Stimulated activated naive B cell treated with anti-CD40 and anti-IgM and Interleukin-4, amounts not matched to agents 10 μg/mL and 1 μg/mL and 100 μg/mL, for 72 hours (primary cell): Measurements from ENCODE around the gene TPX2.
A peak's percentile ranks its signal among the peaks of the same experiment; 100 is the strongest.

Source experiments
- ATAC-seq, 2 donors: fragments of 150-1000 bp; cut with Tn5 transposase; replicated peaks; 2 replicates each; pipeline ENCODE4 v1.10.0; 2021; ENCODE audit warnings: moderate library complexity in 1 of 2
- DNase-seq: peaks from one replicate; pipeline ENCODE4 v3.0.0; 2021
- H3K27ac Mint-ChIP-seq: one replicate; pipeline ENCODE4 v1.8.0; 2022; ENCODE audit warnings: mild to moderate bottlenecking, mixed read lengths
- H3K27me3 Mint-ChIP-seq, 2 donors: one replicate each; pipeline ENCODE4 v1.8.0; 2022; ENCODE audit warnings: mixed read lengths in 2 of 2
- H3K36me3 Mint-ChIP-seq, 2 donors: one replicate each; pipeline ENCODE4 v1.8.0; 2022; ENCODE audit warnings: mixed read lengths in 2 of 2, mild to moderate bottlenecking in 1 of 2
- H3K4me1 Mint-ChIP-seq, 2 donors: one replicate each; pipeline ENCODE4 v1.8.0; 2022; ENCODE audit warnings: mixed read lengths in 2 of 2, mild to moderate bottlenecking in 1 of 2
- H3K4me3 Mint-ChIP-seq, 2 donors: one replicate each; pipeline ENCODE4 v1.8.0; 2022; ENCODE audit warnings: mild to moderate bottlenecking in 2 of 2, mixed read lengths in 2 of 2, moderate library complexity in 1 of 2
- H3K9me3 Mint-ChIP-seq, 2 donors: one replicate each; pipeline ENCODE4 v1.8.0; 2022; ENCODE audit warnings: mixed read lengths in 2 of 2, mild to moderate bottlenecking in 1 of 2

TPX2 gene

DNA sequence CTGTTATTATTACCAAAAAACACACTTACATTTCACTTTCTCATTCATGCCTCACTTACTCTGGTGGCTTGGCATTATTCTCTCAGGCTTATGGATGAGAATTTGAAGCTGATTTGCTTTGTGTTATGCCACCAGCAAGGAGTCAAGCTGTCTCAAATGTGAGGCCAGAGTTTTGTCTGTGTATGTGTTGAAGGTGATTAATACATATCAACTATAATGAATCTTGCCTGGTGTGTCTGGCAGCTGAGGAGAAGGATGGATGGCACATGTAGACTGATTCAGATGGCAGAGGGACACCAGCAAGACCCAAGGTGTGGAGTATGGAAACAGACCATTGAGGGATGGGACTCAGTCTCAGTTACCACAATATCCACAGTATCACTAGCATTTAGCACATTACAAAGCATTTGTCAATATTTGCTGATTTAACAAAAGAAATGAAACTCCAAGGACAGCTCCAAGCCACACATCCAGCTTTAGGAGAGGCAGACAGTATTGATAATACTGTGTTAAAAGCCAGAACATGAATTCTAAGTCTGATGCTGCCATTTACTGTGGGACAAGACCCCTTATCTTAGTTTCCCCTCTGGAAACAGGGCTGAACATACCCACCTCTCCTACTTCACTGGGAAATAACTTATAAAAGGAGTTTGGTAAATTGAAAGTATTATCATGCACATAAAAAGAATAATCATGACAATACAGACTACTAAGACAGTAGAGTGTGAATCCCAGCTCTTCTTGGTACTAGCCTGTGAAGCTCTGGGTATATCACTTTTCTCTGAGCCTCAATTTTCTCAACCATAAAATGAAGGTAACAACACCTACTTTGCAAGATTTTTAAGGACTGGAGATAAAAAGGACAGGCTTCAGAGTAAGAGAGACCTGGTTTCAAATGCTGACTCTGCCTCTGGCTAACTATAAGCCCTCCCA, 27.6 kb upstream of the TPX2 start:
- peaks cover 65 to 80% of the 10 kb centered on the region in 2 donors for H3K36me3 Mint-ChIP-seq
- no peaks in the 10 kb centered on the region for H3K9me3 Mint-ChIP-seq
- DNase-seq (no peak), ATAC-seq (no peak)
- peak overlapping the region in 1 of 2 donors; percentile 44 for H3K4me3 Mint-ChIP-seq
- H3K4me1 Mint-ChIP-seq: peaks cover 62 to 96% of the 10 kb centered on the region in 2 donors
- no peaks in the 10 kb centered on the region for H3K27me3 Mint-ChIP-seq
- peak overlapping the region; percentile 65 for H3K27ac Mint-ChIP-seq

DNA sequence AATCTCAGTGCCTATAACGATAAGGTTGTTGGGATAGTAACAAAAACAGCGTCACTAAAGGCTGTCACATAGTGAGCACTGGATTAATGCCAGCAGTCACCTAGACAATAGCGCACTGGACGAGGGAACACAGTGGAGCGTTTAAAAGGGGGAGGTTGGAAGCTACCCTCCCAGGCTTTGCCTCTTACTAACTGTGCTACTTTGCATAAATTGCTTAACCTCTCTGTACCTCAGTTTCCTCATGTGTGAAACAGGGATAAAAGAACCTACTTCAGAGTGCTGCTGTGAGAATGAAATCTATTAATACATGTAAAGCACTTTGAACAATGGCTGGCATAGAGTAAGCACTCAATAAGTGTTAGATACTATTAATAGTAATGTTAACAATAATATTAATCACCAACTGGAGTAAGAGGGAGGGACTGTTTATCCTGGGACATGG, 27.0 kb upstream of the TPX2 start:
- no peak overlapping the region for H3K4me3 Mint-ChIP-seq
- peaks cover 65 to 81% of the 10 kb centered on the region in 2 donors for H3K36me3 Mint-ChIP-seq
- no peaks in the 10 kb centered on the region for H3K27me3 Mint-ChIP-seq
- ATAC-seq (no peak), DNase-seq (no peak)
- peak overlapping the region; percentile 31 for H3K27ac Mint-ChIP-seq
- H3K9me3 Mint-ChIP-seq: no peaks in the 10 kb centered on the region
- H3K4me1 Mint-ChIP-seq: peaks cover 64 to 96% of the 10 kb centered on the region in 2 donors

DNA sequence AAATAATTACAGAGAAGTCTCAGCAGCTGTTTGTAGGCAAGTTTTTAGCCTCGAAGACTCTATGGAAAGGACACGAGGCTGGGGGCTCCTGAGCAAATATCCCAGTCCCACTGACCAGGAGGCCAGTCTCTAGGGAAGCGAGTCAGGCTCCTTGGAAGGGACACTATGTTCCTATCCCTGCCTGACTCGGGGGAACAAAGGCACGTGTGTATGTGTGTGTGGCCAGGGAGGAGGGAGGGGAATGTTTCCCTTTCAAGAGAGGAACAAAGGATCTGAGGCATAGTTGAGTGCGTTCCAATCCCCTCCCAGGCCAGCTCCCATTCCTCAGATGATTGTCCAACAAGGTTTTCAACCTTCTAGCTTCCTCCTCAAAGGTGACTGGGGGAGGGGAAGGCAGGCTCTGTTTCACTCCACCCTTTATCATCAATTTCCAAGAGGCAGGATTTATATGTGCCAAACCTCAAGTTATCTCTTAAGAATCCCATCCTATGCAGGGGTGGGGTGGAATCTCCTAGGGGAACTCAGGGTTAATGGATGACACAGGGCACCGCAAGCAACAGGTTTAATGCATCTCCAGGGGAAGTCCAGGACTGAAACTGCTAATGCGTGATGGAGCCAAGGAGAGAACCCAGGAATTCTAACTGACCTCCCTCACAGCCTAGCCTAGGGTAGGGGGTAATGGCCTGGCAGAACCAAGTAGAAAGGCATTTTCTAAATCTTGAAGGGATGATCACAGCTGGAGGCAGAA, 26.4 kb upstream of the TPX2 start:
- Mint-ChIP-seq H3K9me3 (no peaks in the 10 kb centered on the region), H3K27me3 (no peaks in the 10 kb centered on the region), H3K27ac (peak overlapping the region; percentile 56), H3K4me1 (peaks cover 64 to 96% of the 10 kb centered on the region in 2 donors), H3K4me3 (peak overlapping the region; percentile 62 to 75), H3K36me3 (peaks cover 62 to 81% of the 10 kb centered on the region in 2 donors)
- no peak for ATAC-seq
- no peak for DNase-seq

DNA sequence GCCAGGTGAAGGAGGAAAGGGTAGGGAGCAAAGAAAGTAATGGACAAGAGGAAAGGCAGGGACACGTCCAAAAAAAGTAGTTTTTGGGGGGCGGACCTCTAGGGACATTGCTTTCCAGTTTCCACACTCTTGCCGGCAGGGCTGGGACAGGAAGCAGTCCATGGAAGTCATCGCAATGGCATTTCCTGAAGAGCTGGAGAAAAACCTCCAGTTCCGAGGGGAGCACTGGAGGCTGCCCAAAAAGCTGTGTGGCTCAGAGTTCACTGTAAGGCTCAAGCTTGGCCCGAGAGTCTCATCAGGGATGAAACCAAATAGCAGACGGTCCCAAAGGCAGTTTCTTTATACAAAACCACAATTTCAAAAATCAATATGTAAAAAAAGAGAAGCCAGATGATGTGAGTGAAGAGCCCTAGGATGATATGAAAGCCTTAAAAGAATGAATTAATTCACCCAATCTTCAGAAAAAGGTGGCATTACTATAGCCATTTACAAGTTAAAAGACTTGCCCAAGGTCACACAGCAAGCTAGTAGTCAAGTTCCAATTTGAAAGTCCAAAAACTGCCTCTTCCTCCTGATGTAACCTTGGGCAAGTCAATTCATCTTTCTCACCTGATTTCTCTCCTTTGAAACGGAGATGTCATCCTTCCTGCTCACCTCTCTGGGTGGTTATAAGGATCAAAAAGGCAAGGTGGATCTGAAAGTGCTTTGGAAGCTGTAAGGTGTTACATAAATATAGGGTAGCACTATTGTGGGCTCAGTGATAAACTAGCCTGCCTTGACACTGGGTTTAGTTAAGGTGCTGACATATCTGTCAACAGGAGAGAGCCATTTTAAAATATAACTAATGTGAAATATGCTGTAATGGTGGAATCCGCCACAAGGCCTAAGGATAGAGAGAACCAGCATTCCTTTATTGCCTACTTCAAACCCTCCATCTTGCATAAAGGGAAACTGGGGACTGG, 25.5 kb upstream of the TPX2 start:
- DNase-seq: no peak
- H3K4me1 Mint-ChIP-seq: peaks cover 60 to 94% of the 10 kb centered on the region in 2 donors
- H3K9me3 Mint-ChIP-seq: no peaks in the 10 kb centered on the region
- peaks cover 64 to 82% of the 10 kb centered on the region in 2 donors for H3K36me3 Mint-ChIP-seq
- peak overlapping the region; percentile 75 to 97 for H3K4me3 Mint-ChIP-seq
- peak overlapping the region; percentile 48 for H3K27ac Mint-ChIP-seq
- H3K27me3 Mint-ChIP-seq: no peaks in the 10 kb centered on the region
- ATAC-seq: no peak

DNA sequence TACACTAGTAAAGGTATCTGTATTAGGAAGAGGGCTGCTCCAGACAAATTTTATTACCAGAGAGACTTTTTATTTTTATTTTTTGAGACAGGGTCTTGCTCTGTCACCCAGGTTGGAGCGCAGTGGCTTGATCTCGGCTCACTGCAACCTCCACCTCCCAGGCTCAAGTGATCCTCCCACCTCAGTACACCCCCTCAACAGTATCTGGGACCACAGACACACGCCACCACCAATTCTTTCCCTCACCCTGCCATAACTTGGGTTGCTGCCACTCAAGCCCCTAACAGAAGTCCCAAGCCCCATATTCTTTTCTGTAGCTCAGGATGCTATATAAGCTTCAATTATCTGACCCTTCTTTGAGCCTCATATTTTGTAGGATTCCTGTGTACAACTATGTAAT, 23.3 kb upstream of the TPX2 start:
- Mint-ChIP-seq H3K4me1 (peaks cover 49 to 85% of the 10 kb centered on the region in 2 donors), H3K27me3 (no peaks in the 10 kb centered on the region), H3K9me3 (no peaks in the 10 kb centered on the region), H3K27ac (peak overlapping the region; percentile 98), H3K4me3 (peak overlapping the region; percentile 91 to 97), H3K36me3 (peaks cover 74 to 90% of the 10 kb centered on the region in 2 donors)
- DNase-seq: no peak
- ATAC-seq: no peak

DNA sequence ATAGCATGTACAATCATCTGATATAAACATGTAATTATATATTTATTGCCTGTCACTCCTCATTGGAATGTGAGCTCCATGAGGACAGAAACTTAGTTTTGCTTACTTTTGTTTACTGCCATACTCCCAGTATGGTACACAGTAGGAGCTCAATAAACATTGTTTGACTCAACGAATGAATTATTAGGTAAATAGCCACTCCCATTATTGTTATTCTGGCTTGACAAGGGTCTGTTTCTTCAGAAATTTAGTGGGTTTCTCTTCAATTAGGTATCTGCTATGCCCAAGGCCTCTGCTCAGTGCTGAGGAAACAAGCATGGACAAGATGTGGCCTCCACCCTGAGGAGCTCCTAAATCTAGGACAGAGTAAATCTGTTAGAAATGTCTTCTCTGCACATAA, 22.7 kb upstream of the TPX2 start:
- H3K36me3 Mint-ChIP-seq: peaks cover 77 to 90% of the 10 kb centered on the region in 2 donors
- peak overlapping the region; percentile 91 to 97 for H3K4me3 Mint-ChIP-seq

DNA sequence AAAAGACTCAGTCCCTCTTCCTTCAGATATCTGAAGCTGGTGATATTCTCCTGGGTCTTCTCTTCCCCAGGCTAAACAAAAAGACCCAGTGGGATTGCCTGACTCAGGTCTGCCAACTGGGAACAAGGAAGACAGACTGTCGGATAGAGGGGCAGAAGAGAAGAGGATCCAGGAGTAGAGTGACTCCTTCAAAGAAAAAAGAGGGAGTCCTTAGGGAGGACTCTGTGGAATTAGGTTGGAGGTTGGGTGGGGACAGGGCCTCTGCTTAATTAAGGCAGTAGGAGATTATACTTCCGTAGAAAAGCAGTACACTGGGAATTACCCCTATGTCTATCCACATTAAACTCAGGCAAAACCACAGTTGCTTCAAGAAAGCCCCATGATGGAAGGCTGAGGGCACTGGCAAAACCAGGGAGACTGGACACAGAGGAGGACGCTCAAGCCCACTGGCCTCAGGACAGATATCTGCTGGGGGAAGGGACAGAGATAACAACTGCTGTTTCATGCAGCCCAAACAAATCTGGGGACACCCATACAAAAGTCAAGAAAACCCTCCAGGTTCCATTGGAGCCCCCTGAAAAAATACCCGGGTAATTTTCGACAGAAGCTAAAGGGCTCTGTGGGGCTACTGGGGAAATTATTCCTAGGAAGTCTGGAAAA, 22.1 kb upstream of the TPX2 start:
- H3K9me3 Mint-ChIP-seq: no peaks in the 10 kb centered on the region
- H3K4me1 Mint-ChIP-seq: peaks cover 44 to 73% of the 10 kb centered on the region in 2 donors
- H3K27me3 Mint-ChIP-seq: no peaks in the 10 kb centered on the region
- DNase-seq (no peak), ATAC-seq (peak; percentile 55 to 61)
- peak overlapping the region; percentile 91 to 97 for H3K4me3 Mint-ChIP-seq
- H3K27ac Mint-ChIP-seq: peak overlapping the region; percentile 98
- H3K36me3 Mint-ChIP-seq: peaks cover 83 to 92% of the 10 kb centered on the region in 2 donors

More for the DNA sequence above, 22.7 kb upstream of the TPX2 start:
- Mint-ChIP-seq H3K27ac (peak overlapping the region; percentile 98), H3K4me1 (peaks cover 44 to 79% of the 10 kb centered on the region in 2 donors), H3K9me3 (no peaks in the 10 kb centered on the region), H3K27me3 (no peaks in the 10 kb centered on the region)
- DNase-seq (no peak), ATAC-seq (no peak)

DNA sequence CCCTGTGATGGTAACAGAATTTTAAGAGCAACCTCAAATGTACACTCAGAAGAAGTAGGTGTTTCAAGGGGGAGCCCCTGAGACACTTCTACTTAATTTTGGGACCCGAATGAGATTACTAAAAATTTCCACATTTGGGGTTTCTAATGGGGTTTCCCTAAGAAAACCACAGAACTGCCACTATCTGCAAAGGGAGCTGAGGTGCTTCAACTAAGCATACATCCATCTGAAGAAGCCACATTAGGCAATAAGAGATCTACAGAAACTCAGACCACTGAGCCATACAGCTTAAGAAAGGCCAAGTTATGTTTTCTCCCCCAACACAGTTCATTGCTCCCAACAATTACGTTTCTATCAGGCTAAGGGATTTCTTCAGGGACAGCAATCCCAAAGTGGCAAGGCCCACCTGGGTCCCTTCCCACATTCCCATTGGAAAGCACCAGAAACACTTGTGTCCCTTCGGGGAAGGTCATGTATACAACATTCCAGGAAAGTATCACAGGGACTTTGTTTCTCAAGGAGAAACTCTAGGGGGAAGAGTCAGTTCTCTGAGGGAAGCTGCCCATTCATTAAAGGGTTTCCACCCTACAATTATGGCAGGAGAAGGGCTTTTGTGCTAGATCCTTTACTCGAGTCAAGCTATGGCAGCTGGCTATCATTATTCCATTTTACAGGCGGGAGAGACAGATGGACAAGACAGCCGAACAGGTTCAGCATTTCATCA, 21.4 kb upstream of the TPX2 start:
- H3K27ac Mint-ChIP-seq: peak overlapping the region; percentile 98
- H3K4me3 Mint-ChIP-seq: peak overlapping the region; percentile 91 to 97
- H3K4me1 Mint-ChIP-seq: peaks cover 41 to 68% of the 10 kb centered on the region in 2 donors
- no peaks in the 10 kb centered on the region for H3K27me3 Mint-ChIP-seq
- peaks cover 86 to 93% of the 10 kb centered on the region in 2 donors for H3K36me3 Mint-ChIP-seq
- no peaks in the 10 kb centered on the region for H3K9me3 Mint-ChIP-seq
- ATAC-seq (peak; percentile 85 to 86), DNase-seq (peak; percentile 60)

DNA sequence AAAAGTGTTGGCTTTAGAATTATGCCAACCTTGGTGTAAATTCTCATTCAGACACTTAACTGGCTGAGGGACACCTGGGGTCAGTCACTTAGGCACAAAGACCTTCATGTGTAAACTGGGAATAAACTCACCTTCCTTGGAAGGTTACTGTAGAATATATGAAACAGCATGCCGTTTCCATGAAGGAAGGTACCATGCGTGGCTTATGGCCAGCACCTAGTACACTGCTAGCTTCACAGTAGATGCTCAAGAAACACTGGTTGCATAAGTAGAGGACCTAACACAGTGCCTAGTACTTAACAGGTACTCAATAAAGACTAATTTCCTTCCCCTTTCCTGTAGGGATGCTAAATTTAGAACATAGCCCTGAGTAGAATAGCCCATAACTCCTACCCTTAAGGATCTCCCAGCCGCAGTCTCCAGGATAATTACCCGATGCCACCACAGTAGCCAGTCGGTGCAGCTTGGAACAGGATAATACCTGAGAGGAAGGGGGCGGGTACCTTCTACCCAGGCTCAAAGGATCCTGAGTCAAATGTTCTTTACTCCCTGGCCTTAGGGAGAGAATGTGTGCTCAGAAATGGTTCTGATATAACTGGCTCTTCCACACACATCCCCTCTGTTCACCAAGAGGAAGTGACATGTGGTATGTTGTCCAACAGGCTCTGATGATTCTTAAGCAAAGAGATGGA, 20.0 kb upstream of the TPX2 start:
- no peaks in the 10 kb centered on the region for H3K9me3 Mint-ChIP-seq
- ATAC-seq (no peak), DNase-seq (no peak)
- no peaks in the 10 kb centered on the region for H3K27me3 Mint-ChIP-seq
- H3K4me1 Mint-ChIP-seq: peaks cover 33 to 59% of the 10 kb centered on the region in 2 donors
- peak overlapping the region; percentile 91 to 97 for H3K4me3 Mint-ChIP-seq
- peak overlapping the region; percentile 53 for H3K27ac Mint-ChIP-seq
- peaks cover 77 to 84% of the 10 kb centered on the region in 2 donors for H3K36me3 Mint-ChIP-seq

DNA sequence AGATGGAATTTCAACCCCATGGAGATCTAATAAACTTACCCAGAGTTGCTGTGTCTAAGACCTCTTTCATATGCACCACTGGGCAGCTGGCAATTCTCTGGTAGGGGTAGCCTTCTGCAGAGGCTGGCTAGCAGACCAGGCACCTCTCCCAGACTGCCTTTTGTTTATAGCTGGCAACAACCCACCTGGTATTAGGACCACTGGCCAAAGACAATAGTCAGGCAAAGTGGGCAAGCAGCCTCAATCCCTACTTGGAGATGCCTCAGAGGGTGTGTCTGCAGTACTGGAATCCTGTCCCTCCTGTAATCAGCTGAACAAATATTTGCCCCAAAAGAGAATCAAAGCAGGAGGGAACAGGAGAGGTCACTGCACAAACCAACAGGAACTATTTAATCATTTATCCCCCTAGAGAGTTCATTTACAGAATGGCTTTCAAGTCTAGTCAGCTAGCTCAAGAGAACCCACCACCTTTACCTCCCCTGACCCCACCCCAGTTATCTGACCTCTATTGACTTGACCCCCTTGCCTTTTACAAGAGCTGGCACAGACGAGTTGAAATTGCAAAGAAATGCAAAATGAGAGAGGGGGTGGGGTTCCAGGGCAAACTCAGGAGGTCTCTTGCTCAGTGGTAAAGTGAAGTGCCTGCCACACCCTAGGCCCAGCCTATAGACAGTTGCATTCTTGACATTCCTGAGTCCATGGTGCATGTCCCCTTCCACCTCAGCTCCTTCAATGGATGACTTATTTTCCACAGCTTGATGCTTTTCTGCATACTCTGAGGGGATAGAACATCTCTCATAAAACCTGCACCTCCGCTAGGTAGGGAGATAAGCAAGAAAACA, 19.2 kb upstream of the TPX2 start:
- ATAC-seq (no peak), DNase-seq (no peak)
- Mint-ChIP-seq H3K4me1 (peaks cover 25 to 53% of the 10 kb centered on the region in 2 donors), H3K9me3 (no peaks in the 10 kb centered on the region), H3K27ac (peak overlapping the region; percentile 98), H3K36me3 (peaks cover 69 to 77% of the 10 kb centered on the region in 2 donors), H3K4me3 (peak overlapping the region; percentile 91 to 97), H3K27me3 (no peaks in the 10 kb centered on the region)

DNA sequence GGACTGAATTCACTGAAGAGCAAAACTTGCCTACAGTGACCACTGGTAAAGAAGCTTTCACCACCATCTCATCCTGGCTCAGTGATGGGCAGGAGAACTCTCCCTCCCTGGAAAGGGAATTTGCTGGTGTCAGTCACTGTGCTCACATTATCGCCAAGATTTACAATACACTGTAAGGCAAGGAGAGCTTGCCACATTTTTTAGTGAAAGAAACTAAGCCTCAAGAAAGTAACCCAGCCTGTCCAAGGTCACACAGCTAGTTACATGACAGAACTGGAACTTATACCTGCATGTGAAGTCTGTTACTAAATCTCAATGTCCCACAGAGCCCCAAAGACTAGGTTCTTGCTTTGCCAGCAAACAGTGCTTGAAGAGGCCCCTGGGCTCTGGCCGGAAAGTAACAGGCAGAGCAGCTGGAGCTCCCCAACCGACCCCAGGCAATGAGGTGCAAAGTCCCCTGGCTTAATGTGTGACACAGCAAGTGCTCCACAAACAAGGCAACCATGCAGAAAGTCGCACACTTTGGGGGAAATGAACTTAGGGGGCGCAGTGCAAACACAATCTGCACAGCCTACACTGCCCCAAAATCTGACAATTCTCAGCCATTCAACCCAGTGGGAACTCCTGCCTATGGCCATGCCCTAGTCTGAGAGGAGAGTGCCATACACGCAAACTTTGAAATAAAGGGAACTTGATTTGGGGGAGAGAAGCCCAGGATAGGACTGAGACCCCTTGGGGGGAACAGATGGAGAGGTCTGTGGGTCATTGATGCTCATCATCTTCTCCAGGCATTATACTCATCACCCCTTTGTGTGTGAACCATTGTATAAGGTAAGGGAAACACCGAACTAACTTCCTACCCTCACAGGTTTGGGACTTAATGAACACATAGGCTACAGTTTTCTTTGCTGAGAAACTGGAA, 18.3 kb upstream of the TPX2 start:
- Mint-ChIP-seq H3K27ac (peak overlapping the region; percentile 98), H3K4me1 (peaks cover 22 to 44% of the 10 kb centered on the region in 2 donors), H3K4me3 (peak overlapping the region; percentile 91 to 97), H3K27me3 (no peaks in the 10 kb centered on the region), H3K36me3 (peaks cover 62 to 68% of the 10 kb centered on the region in 2 donors), H3K9me3 (no peaks in the 10 kb centered on the region)
- no peak for DNase-seq
- ATAC-seq: no peak
